Measurements from ENCODE around the gene FOXE3.

Gene FOXE3

GRCh38 chr1:47406966-47407365 is 9.1 kb upstream of the FOXE3 start:
- no peak for DNase-seq

GRCh38 chr1:47407481-47407880 is 8.6 kb upstream of the FOXE3 start:
- no peak for DNase-seq

GRCh38 chr1:47409311-47410067 is 6.6 kb upstream of the FOXE3 start:
- DNase-seq, result no peak

- no peak for DNase-seq
These were observed 6.0 kb upstream of the FOXE3 start for GRCh38 chr1:47410068-47410455.

GRCh38 chr1:47411436-47411835 is 4.6 kb upstream of the FOXE3 start:
- DNase-seq, result no peak

GRCh38 chr1:47412437-47412836 is 3.6 kb upstream of the FOXE3 start:
- DNase-seq, result no peak

GRCh38 chr1:47416319-47417169 is 459 bp downstream of the FOXE3 start:
- DNase-seq, result no peak

- DNase-seq, result no peak
These were observed 1.3 kb downstream of the FOXE3 start for GRCh38 chr1:47417170-47418044.

- DNase-seq, result no peak
These were observed 2.0 kb downstream of the FOXE3 start for GRCh38 chr1:47418122-47418521.

- DNase-seq, result no peak
These were observed 2.7 kb downstream of the FOXE3 start for GRCh38 chr1:47418681-47419325.

- no peak for DNase-seq
These were observed 4.5 kb downstream of the FOXE3 start for GRCh38 chr1:47420547-47420946.

GRCh38 chr1:47423872-47424271 is 7.8 kb downstream of the FOXE3 start:
- no peak for DNase-seq

- DNase-seq, result peak; percentile 21
These were observed 8.4 kb downstream of the FOXE3 start for GRCh38 chr1:47424336-47424982.

- peak; percentile 51 for DNase-seq
These were observed 15.4 kb downstream of the FOXE3 start for GRCh38 chr1:47431534-47431933.

GRCh38 chr1:47432071-47433036 is 16.3 kb downstream of the FOXE3 start:
- peak; percentile 61 for DNase-seq

GRCh38 chr1:47433037-47433421 is 16.9 kb downstream of the FOXE3 start:
- DNase-seq, result no peak

- DNase-seq, result no peak
These were observed 17.5 kb downstream of the FOXE3 start for GRCh38 chr1:47433477-47434050.

- no peak for DNase-seq
These were observed 18.2 kb downstream of the FOXE3 start for GRCh38 chr1:47434051-47434842.

GRCh38 chr1:47435506-47436303 is 19.6 kb downstream of the FOXE3 start:
- no peak for DNase-seq

Data from activated CD4-positive, alpha-beta T cell treated with anti-CD3 and anti-CD28 coated beads, Interleukin-10, Interleukin-2, amounts not matched to agents 100 ng/mL and 50 ng/mL, durations not matched to agents 16 hours and 8 hours (primary cell).